ENCODE data around the gene SLC15A4.
"Not testable (repeated sequence)": the region's sequence is repeated elsewhere in the genome, so short reads cannot be mapped to it uniquely, and the experiment has no call there.

The SLC15A4 gene

DNA sequence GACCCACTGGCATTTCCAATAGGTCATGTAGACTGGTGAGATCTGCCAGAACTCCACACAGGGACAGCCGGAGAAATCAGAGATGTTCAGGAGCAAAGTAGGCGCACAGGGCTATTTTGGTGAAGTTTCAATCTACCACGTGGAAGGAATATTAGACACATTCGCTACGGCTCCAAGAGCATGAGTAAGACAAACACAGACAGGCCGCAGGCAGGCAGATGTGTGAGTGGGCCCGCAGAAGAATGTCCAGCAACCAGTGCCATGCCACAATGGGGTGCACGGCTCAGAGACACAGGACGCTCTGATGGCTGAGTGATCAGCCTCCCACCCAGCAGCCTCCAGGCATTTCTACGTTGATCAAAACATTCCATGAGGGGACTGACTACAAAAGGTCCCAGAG lies 10.4 kb downstream of the SLC15A4 start:
- no peak overlapping the region for H3K4me3 ChIP-seq (ENCODE audit: low read depth, low read length)
- TF ChIP-seq, protein P1, sequence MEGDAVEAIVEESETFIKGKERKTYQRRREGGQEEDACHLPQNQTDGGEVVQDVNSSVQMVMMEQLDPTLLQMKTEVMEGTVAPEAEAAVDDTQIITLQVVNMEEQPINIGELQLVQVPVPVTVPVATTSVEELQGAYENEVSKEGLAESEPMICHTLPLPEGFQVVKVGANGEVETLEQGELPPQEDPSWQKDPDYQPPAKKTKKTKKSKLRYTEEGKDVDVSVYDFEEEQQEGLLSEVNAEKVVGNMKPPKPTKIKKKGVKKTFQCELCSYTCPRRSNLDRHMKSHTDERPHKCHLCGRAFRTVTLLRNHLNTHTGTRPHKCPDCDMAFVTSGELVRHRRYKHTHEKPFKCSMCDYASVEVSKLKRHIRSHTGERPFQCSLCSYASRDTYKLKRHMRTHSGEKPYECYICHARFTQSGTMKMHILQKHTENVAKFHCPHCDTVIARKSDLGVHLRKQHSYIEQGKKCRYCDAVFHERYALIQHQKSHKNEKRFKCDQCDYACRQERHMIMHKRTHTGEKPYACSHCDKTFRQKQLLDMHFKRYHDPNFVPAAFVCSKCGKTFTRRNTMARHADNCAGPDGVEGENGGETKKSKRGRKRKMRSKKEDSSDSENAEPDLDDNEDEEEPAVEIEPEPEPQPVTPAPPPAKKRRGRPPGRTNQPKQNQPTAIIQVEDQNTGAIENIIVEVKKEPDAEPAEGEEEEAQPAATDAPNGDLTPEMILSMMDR (IDR thresholded peaks at IDR 0.05; ENCODE audit: borderline replicate concordance, insufficient read depth, low read depth, low read length) = no peak

DNA sequence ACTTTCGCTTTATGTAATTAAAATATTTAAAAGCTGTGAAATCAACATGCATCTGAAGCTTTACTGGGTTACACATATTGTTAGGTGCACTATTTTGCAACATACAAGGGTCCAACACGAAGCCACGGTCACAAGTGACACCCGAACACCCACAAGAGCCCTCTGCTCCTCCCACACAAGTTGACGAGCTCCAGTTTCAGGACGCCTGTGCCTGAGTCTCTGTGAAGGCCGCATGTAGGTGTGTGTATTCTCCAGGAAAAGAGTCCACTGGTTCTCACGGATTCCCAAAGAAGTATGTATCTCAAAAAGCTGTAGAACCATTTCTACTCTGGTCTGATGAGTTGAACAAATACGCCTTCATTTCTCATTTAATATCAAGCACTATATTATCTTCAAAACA lies 12.0 kb downstream of the SLC15A4 start:
- H3K4me3 ChIP-seq (ENCODE audit: low read depth, low read length) = no peak overlapping the region
- TF ChIP-seq, protein P1 (IDR thresholded peaks at IDR 0.05; ENCODE audit: borderline replicate concordance, insufficient read depth, low read depth, low read length) = no peak

DNA sequence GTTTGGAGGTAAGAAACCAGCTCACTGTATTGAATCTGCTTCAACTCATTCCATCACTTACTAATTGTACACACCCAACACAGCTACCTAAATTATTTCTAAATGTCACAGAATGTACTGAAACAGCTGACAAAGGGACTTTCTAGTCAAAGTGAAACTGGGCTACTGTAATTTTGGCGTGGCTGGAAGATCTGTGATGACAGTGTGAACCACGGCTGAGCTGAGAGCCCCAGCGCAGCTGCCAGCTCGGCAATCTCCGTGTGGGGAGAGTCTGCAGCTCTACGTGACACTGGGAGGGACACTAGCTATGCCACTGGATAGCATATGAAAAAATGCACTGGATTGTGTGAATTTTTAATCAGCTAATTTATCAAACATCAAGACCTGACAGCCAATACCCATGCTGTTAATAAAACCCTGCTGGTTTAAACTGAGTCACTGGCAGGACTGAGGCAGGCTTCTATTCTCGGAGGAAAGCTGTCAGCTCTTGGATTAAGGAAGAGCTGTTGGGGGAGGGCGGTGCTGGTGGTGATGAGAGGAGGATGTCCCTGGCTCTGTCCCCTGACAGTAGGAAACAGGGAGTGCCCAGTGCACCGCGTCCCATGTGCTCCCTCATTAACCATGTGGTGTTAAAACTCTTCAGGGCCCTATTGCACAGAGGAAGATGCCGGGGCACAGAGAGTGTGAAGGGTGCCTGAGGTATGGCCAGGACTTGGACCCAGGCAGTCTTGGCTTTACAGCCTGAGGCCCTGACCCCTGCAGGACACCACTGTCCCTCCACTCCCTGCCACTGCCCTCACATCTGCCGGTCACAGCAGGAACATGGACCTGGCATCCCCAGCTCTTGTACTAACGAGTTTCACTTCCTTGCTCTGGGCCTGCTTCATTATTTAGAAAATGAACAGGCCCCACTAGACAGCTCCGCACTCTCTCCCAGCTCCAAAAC lies 13.3 kb downstream of the SLC15A4 start:
- TF ChIP-seq, protein P1 (IDR thresholded peaks at IDR 0.05; ENCODE audit: borderline replicate concordance, insufficient read depth, low read depth, low read length) = no peak
- peak overlapping the region; percentile 6 for H3K4me3 ChIP-seq (ENCODE audit: low read depth, low read length)

DNA sequence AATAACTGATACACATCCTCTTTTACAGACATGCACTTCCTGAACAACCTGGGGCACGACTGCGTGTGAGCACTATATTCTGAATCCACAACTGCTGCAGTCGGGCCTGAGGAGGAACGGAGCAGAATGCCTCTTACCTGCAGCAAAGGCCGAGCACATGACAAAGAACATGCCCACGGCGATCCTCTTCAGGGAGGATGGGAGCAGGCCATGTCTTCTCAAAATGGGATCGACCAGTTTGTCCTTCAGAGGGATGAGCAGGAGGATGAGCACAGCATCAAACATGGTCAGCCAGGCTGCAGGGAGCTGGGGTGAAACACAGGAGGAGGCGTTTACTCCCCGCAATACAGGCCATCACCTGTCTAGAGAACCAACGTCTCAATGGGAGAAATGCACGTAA lies 15.1 kb downstream of the SLC15A4 start:
- H3K4me3 ChIP-seq (ENCODE audit: low read depth, low read length) = no peak overlapping the region
- TF ChIP-seq, protein P1 (IDR thresholded peaks at IDR 0.05; ENCODE audit: borderline replicate concordance, insufficient read depth, low read depth, low read length) = no peak

DNA sequence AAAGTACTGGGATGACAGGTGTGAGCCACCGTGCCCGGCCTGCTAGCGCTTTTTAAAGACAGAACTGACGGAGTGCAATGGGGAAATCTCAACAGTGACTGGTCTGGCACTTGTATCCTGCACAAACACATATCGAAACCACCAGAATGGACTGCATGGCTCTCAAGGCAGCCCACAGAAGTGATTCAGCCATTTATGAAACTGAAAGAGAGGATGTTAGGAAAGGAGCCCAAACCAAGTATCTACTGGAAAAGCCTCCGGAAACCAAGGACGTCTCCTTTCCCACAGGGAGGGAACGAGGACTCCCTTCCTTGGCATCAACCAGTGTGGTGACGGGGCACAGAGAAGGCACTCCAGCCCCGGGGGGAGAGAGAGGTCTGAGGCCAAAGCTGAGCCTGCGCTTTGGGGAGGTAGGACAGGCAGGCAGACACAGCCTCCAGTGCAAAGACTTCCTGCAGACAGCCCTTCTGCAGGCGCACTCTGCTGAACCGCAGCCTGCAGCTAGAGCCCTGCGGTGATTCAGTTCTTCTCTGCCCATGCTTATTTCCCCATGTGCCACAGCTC lies 16.5 kb downstream of the SLC15A4 start:
- no peak overlapping the region for H3K4me3 ChIP-seq (ENCODE audit: low read depth, low read length)
- TF ChIP-seq, protein P1 (IDR thresholded peaks at IDR 0.05; ENCODE audit: borderline replicate concordance, insufficient read depth, low read depth, low read length) = no peak

DNA sequence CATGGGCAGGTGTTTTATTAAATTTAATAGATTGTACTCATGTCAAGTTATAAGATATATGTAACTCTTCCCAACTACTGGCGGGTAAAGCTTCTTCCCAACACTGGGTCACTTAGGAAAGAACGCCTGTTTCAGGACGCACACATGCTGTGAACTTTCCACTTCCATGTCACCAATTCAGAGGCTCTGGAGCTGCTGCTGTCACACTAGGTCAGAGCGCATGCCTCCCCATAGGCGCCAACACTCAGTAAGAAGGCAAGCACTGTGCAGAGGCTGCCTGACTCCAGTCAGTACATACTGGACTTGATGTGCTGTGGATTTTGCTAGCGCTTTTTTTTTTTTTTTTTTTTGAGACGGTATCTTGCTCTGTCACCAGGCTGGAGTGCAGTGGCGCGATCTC lies 17.2 kb downstream of the SLC15A4 start:
- no peak overlapping the region for H3K4me3 ChIP-seq (ENCODE audit: low read depth, low read length)
- TF ChIP-seq, protein P1 (IDR thresholded peaks at IDR 0.05; ENCODE audit: borderline replicate concordance, insufficient read depth, low read depth, low read length) = no peak

DNA sequence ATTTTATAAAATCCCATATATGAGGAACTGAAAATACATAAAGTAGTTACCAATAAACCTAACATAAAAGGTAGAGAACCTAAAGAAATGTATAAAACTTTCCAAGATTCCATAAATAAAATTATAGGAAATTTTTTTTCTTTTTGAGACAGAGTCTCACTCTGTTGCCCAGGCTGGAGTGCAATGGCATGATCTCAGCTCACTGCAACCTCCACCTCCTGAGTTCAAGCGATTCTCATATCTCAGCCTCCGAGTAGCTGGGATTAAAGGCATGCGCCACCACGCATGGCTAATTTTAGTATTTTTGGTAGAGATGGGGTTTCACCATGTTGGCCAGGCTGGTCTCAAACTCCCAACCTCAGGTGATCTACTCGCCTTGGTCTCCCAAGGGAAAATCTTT lies 18.4 kb downstream of the SLC15A4 start:
- H3K4me3 ChIP-seq (ENCODE audit: low read depth, low read length) = not testable (repeated sequence)
